Endodermal cell (in vitro differentiated cells): ENCODE measurements around the gene ST8SIA2. TPM values are rescaled to one million over a fixed set of nuclear protein-coding genes. Genes with fewer than 3 reads are reported as not detected.

Experiments used
- DNase-seq: peaks from one replicate; pipeline ENCODE4 v3.0.0-alpha.2; 2017
- H3K27ac ChIP-seq: 2 replicates; pipeline ENCODE4 v1.5.1; 2013; ENCODE audit warnings: mild to moderate bottlenecking, low read depth, low read length, moderate library complexity
- H3K27me3 ChIP-seq: 2 replicates; pipeline ENCODE4 v1.6.1; 2013; ENCODE audit warnings: mild to moderate bottlenecking, low read length, moderate library complexity; ENCODE audit not compliant: insufficient read depth, control insufficient read depth, poor library complexity, severe bottlenecking
- H3K36me3 ChIP-seq: 2 replicates; pipeline ENCODE4 v1.7.0; 2013; ENCODE audit warnings: mild to moderate bottlenecking, low read length, moderate library complexity; ENCODE audit not compliant: control insufficient read depth, insufficient read depth
- H3K4me1 ChIP-seq: one replicate; pipeline ENCODE4 v1.7.0; 2013; ENCODE audit warnings: low read length; ENCODE audit not compliant: control insufficient read depth, insufficient read depth
- H3K4me3 ChIP-seq: 2 replicates; pipeline ENCODE4 v1.5.1; 2013; ENCODE audit warnings: mild to moderate bottlenecking, low read length, moderate library complexity
- H3K9ac ChIP-seq: 2 replicates; pipeline ENCODE4 v1.6.1; 2013; ENCODE audit warnings: mild to moderate bottlenecking, low read length, moderate library complexity; ENCODE audit not compliant: poor library complexity, severe bottlenecking; ENCODE audit errors: extremely low read depth
- H3K9me3 ChIP-seq: 2 replicates; pipeline ENCODE4 v1.6.1; 2013; ENCODE audit warnings: mild to moderate bottlenecking, low read length, moderate library complexity; ENCODE audit not compliant: control insufficient read depth
- H3K27ac Mint-ChIP-seq: 2 replicates; pipeline ENCODE4 v1.8.0; 2020; ENCODE audit warnings: mixed read lengths
- H3K27me3 Mint-ChIP-seq: 2 replicates; pipeline ENCODE4 v1.8.0; 2021; ENCODE audit warnings: mild to moderate bottlenecking, mixed read lengths; ENCODE audit not compliant: insufficient read depth
- H3K36me3 Mint-ChIP-seq: 2 replicates; pipeline ENCODE4 v1.8.0; 2020; ENCODE audit warnings: low read depth, mixed read lengths
- H3K4me1 Mint-ChIP-seq: 2 replicates; pipeline ENCODE4 v1.8.0; 2020; ENCODE audit warnings: mixed read lengths
- H3K4me3 Mint-ChIP-seq: 2 replicates; pipeline ENCODE4 v1.8.0; 2020; ENCODE audit warnings: mild to moderate bottlenecking, moderate library complexity, mixed read lengths
- H3K9me3 Mint-ChIP-seq: 2 replicates; pipeline ENCODE4 v1.8.0; 2020; ENCODE audit warnings: mild to moderate bottlenecking, mixed read lengths
- CTCF ChIP-seq: fragments of 200-600 bp; sonication (generic); conservative IDR thresholded peaks from 2 replicates; pipeline ENCODE4 v1.5.0; 2021; ENCODE audit warnings: antibody characterized with exemption, mild to moderate bottlenecking
- WGBS, 2 experiments: methylation state at CpG; one replicate each; pipeline versions ENCODE4 v1.1.5 to v1.1.7; 2013; ENCODE audit warnings: missing lambda C conversion rate in 2 of 2, mixed read lengths in 1 of 2; ENCODE audit not compliant: insufficient coverage in 1 of 2, insufficient read length in 1 of 2; 5-methylcytosine and 5-hydroxymethylcytosine counted together
- total RNA-seq, 2 donors: library from RNA; stranded (reverse); fragmentation: NEBNext Ultra II Directional in 1 of 2; extraction: Animal tissue kit (Norgen Biotek cat#: 25700) in 1 of 2; gene quantifications; 2 replicates in 1 of 2; 3 replicates in 1 of 2; pipeline ENCODE4 v1.2.1, GENCODE V29; 2021

Gene ST8SIA2
- total RNA-seq, 2 donors from 2014 or later, result 8.1 to 8.9 TPM

GRCh38 chr15:92399271-92399950 lies 5.7 kb downstream of the ST8SIA2 start:
- Mint-ChIP-seq H3K4me1 (peaks cover 15% of the 10 kb centered on the region), H3K27ac (no peak overlapping the region), H3K9me3 (no peaks in the 10 kb centered on the region), H3K4me3 (no peak overlapping the region), H3K27me3 (peaks cover 45% of the 10 kb centered on the region), H3K36me3 (peaks cover 2% of the 10 kb centered on the region)
- WGBS, 2 experiments, result 95 to 100% methylated on average over 7 to 8 of the region's 8 CpGs
- peaks cover 21% of the 10 kb centered on the region for H3K36me3 ChIP-seq
- no peak overlapping the region for H3K9ac ChIP-seq
- no peak for DNase-seq
- no peak overlapping the region for H3K27ac ChIP-seq
- no peaks in the 10 kb centered on the region for H3K9me3 ChIP-seq
- no peaks in the 10 kb centered on the region for H3K27me3 ChIP-seq
- no peak overlapping the region for H3K4me3 ChIP-seq
- no peak for TF ChIP-seq CTCF
- H3K4me1 ChIP-seq, result peaks cover 4% of the 10 kb centered on the region

GRCh38 chr15:92400573-92400972 lies 6.9 kb downstream of the ST8SIA2 start:
- Histone ChIP-seq H3K9me3 (no peaks in the 10 kb centered on the region), H3K4me3 (no peak overlapping the region), H3K27ac (no peak overlapping the region), H3K27me3 (no peaks in the 10 kb centered on the region), H3K4me1 (peaks cover 2% of the 10 kb centered on the region), H3K36me3 (peaks cover 21% of the 10 kb centered on the region), H3K9ac (no peak overlapping the region)
- Mint-ChIP-seq H3K27me3 (peaks cover 37% of the 10 kb centered on the region), H3K4me3 (no peak overlapping the region), H3K9me3 (no peaks in the 10 kb centered on the region), H3K27ac (no peak overlapping the region), H3K4me1 (peaks cover 10% of the 10 kb centered on the region), H3K36me3 (peaks cover 2% of the 10 kb centered on the region)
- DNase-seq, result no peak
- no peak for TF ChIP-seq CTCF
- 89 to 93% methylated on average over 8 of the region's 8 CpGs for WGBS, 2 experiments

GRCh38 chr15:92400980-92401787 lies 7.5 kb downstream of the ST8SIA2 start:
- Histone ChIP-seq H3K27ac (no peak overlapping the region), H3K9ac (no peak overlapping the region), H3K9me3 (no peaks in the 10 kb centered on the region), H3K4me1 (no peaks in the 10 kb centered on the region), H3K27me3 (no peaks in the 10 kb centered on the region), H3K4me3 (no peak overlapping the region), H3K36me3 (peaks cover 18% of the 10 kb centered on the region)
- Mint-ChIP-seq H3K4me1 (peaks cover 13% of the 10 kb centered on the region), H3K36me3 (peaks cover 2% of the 10 kb centered on the region), H3K9me3 (no peaks in the 10 kb centered on the region), H3K27ac (no peak overlapping the region), H3K4me3 (no peak overlapping the region), H3K27me3 (peaks cover 30% of the 10 kb centered on the region)
- TF ChIP-seq CTCF, result no peak
- 90% methylated on average over 23 to 26 of the region's 26 CpGs for WGBS, 2 experiments
- no peak for DNase-seq
